Measurements from ENCODE around the gene GATAD2B.

GATAD2B gene

DNA sequence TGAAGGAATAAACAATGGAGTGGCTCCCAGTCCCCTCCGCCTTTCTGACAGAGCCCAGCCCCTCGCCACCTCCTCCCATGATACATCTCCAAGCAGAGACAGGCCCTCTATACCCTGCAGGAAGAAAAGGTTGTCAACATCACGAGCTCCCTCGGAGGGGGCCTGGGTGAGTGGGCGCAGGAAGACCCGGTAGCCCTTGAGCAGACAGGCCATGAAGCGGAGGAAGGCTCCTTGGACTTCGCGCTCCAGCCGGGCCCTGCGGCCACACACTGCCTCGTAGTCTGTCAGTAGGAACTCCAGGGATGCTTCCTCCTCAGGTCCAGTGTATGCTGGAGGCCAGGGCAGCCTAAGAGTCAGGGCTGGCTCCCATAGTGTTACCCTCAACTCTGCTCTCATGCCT lies 16.7 kb upstream of the GATAD2B start:
- Histone ChIP-seq H2AFZ (ENCODE audit: low read depth) (no peak overlapping the region), H3K27me3 (ENCODE audit: insufficient read depth, low read depth) (no peaks in the 10 kb centered on the region), H3K9ac (no peak overlapping the region), H3K4me3 (IDR thresholded peaks at IDR 0.05; ENCODE audit: insufficient read depth, low read depth, low read length) (no peak overlapping the region), H3K4me1 (ENCODE audit: low read depth, poor library complexity, severe bottlenecking) (peaks cover 1% of the 10 kb centered on the region), H4K20me1 (ENCODE audit: insufficient read depth) (no peaks in the 10 kb centered on the region), H3K27ac (no peak overlapping the region), H3K4me2 (no peak overlapping the region), H3K79me2 (ENCODE audit: insufficient read depth, low read depth) (peaks cover 6% of the 10 kb centered on the region; the same call in 1 of the 2 replicates), H3K36me3 (ENCODE audit: insufficient read depth) (no peaks in the 10 kb centered on the region)
- TF ChIP-seq, protein P1, sequence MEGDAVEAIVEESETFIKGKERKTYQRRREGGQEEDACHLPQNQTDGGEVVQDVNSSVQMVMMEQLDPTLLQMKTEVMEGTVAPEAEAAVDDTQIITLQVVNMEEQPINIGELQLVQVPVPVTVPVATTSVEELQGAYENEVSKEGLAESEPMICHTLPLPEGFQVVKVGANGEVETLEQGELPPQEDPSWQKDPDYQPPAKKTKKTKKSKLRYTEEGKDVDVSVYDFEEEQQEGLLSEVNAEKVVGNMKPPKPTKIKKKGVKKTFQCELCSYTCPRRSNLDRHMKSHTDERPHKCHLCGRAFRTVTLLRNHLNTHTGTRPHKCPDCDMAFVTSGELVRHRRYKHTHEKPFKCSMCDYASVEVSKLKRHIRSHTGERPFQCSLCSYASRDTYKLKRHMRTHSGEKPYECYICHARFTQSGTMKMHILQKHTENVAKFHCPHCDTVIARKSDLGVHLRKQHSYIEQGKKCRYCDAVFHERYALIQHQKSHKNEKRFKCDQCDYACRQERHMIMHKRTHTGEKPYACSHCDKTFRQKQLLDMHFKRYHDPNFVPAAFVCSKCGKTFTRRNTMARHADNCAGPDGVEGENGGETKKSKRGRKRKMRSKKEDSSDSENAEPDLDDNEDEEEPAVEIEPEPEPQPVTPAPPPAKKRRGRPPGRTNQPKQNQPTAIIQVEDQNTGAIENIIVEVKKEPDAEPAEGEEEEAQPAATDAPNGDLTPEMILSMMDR (conservative IDR thresholded peaks at IDR 0.05; ENCODE audit: low read depth, low read length): no peak

DNA sequence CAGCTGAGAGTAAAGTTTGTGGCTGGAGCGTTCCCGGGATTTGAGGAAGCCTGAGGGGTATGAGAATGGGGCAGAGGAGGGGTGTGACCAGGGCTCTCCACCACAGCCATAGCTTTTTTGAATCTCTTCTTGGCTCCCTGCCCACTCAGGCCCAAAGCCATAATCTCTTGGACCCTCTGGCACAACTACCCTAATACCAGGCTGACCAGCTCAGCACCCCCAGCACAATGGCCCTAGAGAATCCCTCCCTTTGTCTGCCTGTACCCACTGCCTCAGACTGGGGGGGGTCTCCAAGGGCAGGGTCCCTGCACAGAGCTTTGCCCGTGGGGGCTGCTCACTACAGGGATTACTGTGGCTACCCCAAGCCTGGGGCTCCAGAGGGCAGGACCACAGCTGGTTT lies 16.2 kb upstream of the GATAD2B start:
- TF ChIP-seq, protein P1 (conservative IDR thresholded peaks at IDR 0.05; ENCODE audit: low read depth, low read length): no peak
- H2AFZ ChIP-seq (ENCODE audit: low read depth): no peak overlapping the region
- no peak overlapping the region for H3K4me2 ChIP-seq
- no peaks in the 10 kb centered on the region for H4K20me1 ChIP-seq (ENCODE audit: insufficient read depth)
- H3K36me3 ChIP-seq (ENCODE audit: insufficient read depth): no peaks in the 10 kb centered on the region
- H3K9ac ChIP-seq: no peak overlapping the region
- no peak overlapping the region for H3K4me3 ChIP-seq (IDR thresholded peaks at IDR 0.05; ENCODE audit: insufficient read depth, low read depth, low read length)
- H3K4me1 ChIP-seq (ENCODE audit: low read depth, poor library complexity, severe bottlenecking): no peaks in the 10 kb centered on the region
- H3K27ac ChIP-seq: no peak overlapping the region
- H3K79me2 ChIP-seq (ENCODE audit: insufficient read depth, low read depth): peaks cover 2% of the 10 kb centered on the region; the same call in 1 of the 2 replicates
- H3K27me3 ChIP-seq (ENCODE audit: insufficient read depth, low read depth): no peaks in the 10 kb centered on the region

DNA sequence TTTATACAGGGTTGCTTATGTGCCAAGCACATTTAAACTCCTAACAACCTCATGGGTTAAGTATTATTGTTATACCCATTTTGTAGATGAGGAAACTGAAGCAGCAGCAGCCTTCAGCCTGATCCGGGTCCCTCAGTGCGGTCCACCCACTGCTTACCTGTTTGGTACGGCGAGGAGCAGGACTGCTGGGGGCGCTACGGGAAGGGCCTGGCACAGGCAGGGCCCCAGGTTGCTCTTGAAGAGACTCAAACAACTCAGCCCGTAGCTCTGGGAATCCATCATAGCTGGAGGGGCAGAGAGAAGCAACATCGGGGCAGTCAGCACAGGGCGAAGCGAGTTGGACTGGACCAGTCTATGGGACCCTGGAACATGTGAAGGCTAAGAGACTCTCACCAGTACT lies 14.6 kb upstream of the GATAD2B start:
- H3K4me1 ChIP-seq (ENCODE audit: low read depth, poor library complexity, severe bottlenecking): no peaks in the 10 kb centered on the region
- no peak overlapping the region for H3K9ac ChIP-seq
- H4K20me1 ChIP-seq (ENCODE audit: insufficient read depth): no peaks in the 10 kb centered on the region
- no peak overlapping the region for H3K4me3 ChIP-seq (IDR thresholded peaks at IDR 0.05; ENCODE audit: insufficient read depth, low read depth, low read length)
- H3K4me2 ChIP-seq: no peak overlapping the region
- TF ChIP-seq, protein P1 (conservative IDR thresholded peaks at IDR 0.05; ENCODE audit: low read depth, low read length): no peak
- no peaks in the 10 kb centered on the region for H3K27me3 ChIP-seq (ENCODE audit: insufficient read depth, low read depth)
- no peaks in the 10 kb centered on the region for H3K36me3 ChIP-seq (ENCODE audit: insufficient read depth)
- no peak overlapping the region for H2AFZ ChIP-seq (ENCODE audit: low read depth)
- H3K79me2 ChIP-seq (ENCODE audit: insufficient read depth, low read depth): no peaks in the 10 kb centered on the region; the same call in 1 of the 2 replicates
- H3K27ac ChIP-seq: no peak overlapping the region

DNA sequence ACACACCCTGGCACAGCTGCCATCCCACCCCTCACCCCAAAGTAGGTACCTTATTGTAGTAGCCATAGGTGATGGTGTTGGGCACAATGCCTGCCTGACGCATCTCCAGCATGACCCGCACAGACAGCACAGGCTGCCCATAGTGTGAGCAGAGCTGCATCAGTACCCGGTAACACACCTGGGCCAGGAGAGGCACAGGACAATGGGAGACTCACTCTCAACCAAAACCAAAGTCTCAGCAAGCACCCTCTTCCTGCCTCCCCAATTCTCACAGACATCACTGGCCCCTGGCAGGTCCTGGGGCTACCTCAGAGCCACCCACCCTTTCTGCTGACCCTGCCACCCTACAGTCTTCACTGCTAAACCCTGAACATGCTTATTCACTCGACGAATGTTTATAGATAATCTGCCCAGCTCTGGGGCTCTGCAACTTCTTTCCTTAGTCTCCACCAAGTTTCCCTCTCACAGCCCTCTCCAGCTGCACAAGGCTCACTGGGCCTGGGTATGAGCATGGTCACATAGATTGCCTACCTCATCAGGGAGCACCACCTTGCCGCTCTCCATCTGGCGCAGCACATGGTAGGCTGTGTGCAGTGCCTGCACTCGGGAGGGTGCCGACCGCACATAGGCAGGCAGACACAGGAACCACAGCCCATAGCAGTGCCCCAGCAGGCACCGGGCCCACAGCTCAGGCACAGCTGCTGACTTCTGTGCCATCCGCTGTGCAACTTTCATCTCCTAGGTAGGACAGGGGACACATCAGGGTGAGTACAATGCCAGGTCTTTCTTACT lies 13.4 kb upstream of the GATAD2B start:
- H3K27ac ChIP-seq: no peak overlapping the region
- no peaks in the 10 kb centered on the region for H3K4me1 ChIP-seq (ENCODE audit: low read depth, poor library complexity, severe bottlenecking)
- H3K4me3 ChIP-seq (IDR thresholded peaks at IDR 0.05; ENCODE audit: insufficient read depth, low read depth, low read length): no peak overlapping the region
- H3K79me2 ChIP-seq (ENCODE audit: insufficient read depth, low read depth): no peaks in the 10 kb centered on the region
- no peaks in the 10 kb centered on the region for H3K36me3 ChIP-seq (ENCODE audit: insufficient read depth)
- no peak overlapping the region for H2AFZ ChIP-seq (ENCODE audit: low read depth)
- no peak overlapping the region for H3K9ac ChIP-seq
- H3K27me3 ChIP-seq (ENCODE audit: insufficient read depth, low read depth): no peaks in the 10 kb centered on the region
- TF ChIP-seq, protein P1 (conservative IDR thresholded peaks at IDR 0.05; ENCODE audit: low read depth, low read length): no peak
- no peaks in the 10 kb centered on the region for H4K20me1 ChIP-seq (ENCODE audit: insufficient read depth)
- no peak overlapping the region for H3K4me2 ChIP-seq
